HL-60/S4 treated with retinoic acid at 250 ng/mL for 4 days and 3 days (cell line): ENCODE measurements around the gene GPRASP1.

Experiments
- in situ Hi-C: fragments of 300-500 bp; cut with MboI; formaldehyde crosslinking; loops from 2 replicates; pipeline ENCODE4 v1.7.0; 2022; ENCODE audit warnings: low sequenced_read_pairs

The GPRASP1 gene

DNA sequence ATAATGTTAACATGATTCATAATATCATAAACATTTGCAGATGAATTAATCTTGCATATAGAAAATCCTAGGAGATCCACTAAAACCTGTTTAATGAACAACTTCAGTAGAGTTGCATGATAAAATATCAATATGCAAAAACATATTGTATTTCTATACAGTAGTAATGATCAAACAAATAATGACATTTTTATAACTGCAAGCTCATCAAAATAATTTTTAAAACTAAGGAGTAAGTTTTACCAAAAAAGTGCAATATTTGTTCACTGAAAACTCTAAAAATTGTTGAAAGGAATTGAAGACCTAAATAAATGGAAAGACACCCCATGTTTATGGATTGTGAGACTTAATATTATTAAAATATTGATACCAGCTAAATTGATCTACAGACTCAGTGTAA, 45.0 kb downstream of the GPRASP1 start:
- in situ Hi-C loops = no loop called here

DNA sequence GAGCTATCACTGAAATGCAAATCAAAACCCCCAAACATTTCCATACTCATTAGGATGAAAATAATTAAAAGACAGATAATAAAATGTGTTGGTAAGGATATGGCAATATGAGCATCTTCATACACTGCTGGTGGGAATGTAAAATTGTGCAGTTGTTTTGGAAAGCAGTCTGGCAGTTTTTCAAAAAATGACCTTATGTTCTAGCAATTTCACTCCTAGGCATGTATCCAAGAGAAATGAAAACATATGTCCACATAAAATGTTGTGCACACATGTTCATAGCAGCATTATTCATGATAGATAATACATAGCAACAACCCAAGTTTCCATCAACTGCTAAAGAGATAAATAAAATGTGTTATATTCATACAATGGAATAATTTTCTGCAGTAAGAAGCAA, 46.2 kb downstream of the GPRASP1 start:
- in situ Hi-C loops = no loop called here
